ENCODE measurements around the gene TANC1. TPM values are rescaled to one million over a fixed set of nuclear protein-coding genes. Genes with fewer than 3 reads are reported as not detected.

Gene TANC1
- total RNA-seq, 3 donors from 2014 or later = 0.33 to 0.40 (median 0.34) TPM

- ATAC-seq (no peak), DNase-seq (no peak)
- Mint-ChIP-seq H3K27me3 (ENCODE audit: low read depth) (no peaks in the 10 kb centered on the region), H3K36me3 (ENCODE audit: insufficient read depth) (no peaks in the 10 kb centered on the region), H3K4me3 (no peak overlapping the region), H3K9me3 (no peaks in the 10 kb centered on the region), H3K4me1 (ENCODE audit: low read depth) (peaks cover 8% of the 10 kb centered on the region)
Measured at GRCh38 chr2:159163930-159164329, 195.5 kb downstream of the TANC1 start.

- DNase-seq (no peak), ATAC-seq (no peak)
- H3K9me3 Mint-ChIP-seq = no peaks in the 10 kb centered on the region
- no peaks in the 10 kb centered on the region for H3K36me3 Mint-ChIP-seq (ENCODE audit: insufficient read depth)
- H3K4me3 Mint-ChIP-seq = no peak overlapping the region
- H3K27me3 Mint-ChIP-seq (ENCODE audit: low read depth) = no peaks in the 10 kb centered on the region
- peaks cover 8% of the 10 kb centered on the region for H3K4me1 Mint-ChIP-seq (ENCODE audit: low read depth)
Measured at GRCh38 chr2:159164457-159164911, 196.0 kb downstream of the TANC1 start.

GRCh38 chr2:159165048-159165447 lies 196.6 kb downstream of the TANC1 start:
- Mint-ChIP-seq H3K36me3 (ENCODE audit: insufficient read depth) (no peaks in the 10 kb centered on the region), H3K4me3 (no peak overlapping the region), H3K4me1 (ENCODE audit: low read depth) (peaks cover 8% of the 10 kb centered on the region), H3K27me3 (ENCODE audit: low read depth) (no peaks in the 10 kb centered on the region), H3K9me3 (no peaks in the 10 kb centered on the region)
- DNase-seq (no peak), ATAC-seq (no peak)

GRCh38 chr2:159168707-159169106 lies 200.3 kb downstream of the TANC1 start:
- Mint-ChIP-seq H3K4me1 (ENCODE audit: low read depth) (peaks cover 1% of the 10 kb centered on the region), H3K4me3 (no peak overlapping the region), H3K27me3 (ENCODE audit: low read depth) (no peaks in the 10 kb centered on the region), H3K36me3 (ENCODE audit: insufficient read depth) (no peaks in the 10 kb centered on the region), H3K9me3 (no peaks in the 10 kb centered on the region)
- ATAC-seq (no peak), DNase-seq (no peak)

- Mint-ChIP-seq H3K9me3 (no peaks in the 10 kb centered on the region), H3K36me3 (ENCODE audit: insufficient read depth) (no peaks in the 10 kb centered on the region), H3K4me3 (no peak overlapping the region), H3K4me1 (ENCODE audit: low read depth) (no peaks in the 10 kb centered on the region), H3K27me3 (ENCODE audit: low read depth) (no peaks in the 10 kb centered on the region)
- no peak for ATAC-seq
- no peak for DNase-seq
Measured at GRCh38 chr2:159169187-159169586, 200.7 kb downstream of the TANC1 start.

GRCh38 chr2:159172403-159172802 lies 204.0 kb downstream of the TANC1 start:
- ATAC-seq (no peak), DNase-seq (no peak)
- no peak overlapping the region for H3K4me3 Mint-ChIP-seq
- no peaks in the 10 kb centered on the region for H3K36me3 Mint-ChIP-seq (ENCODE audit: insufficient read depth)
- no peaks in the 10 kb centered on the region for H3K4me1 Mint-ChIP-seq (ENCODE audit: low read depth)
- no peaks in the 10 kb centered on the region for H3K27me3 Mint-ChIP-seq (ENCODE audit: low read depth)
- no peaks in the 10 kb centered on the region for H3K9me3 Mint-ChIP-seq

GRCh38 chr2:159174759-159175158 lies 206.3 kb downstream of the TANC1 start:
- no peak for DNase-seq
- H3K4me3 Mint-ChIP-seq = no peak overlapping the region
- no peaks in the 10 kb centered on the region for H3K9me3 Mint-ChIP-seq
- no peak for ATAC-seq
- no peaks in the 10 kb centered on the region for H3K27me3 Mint-ChIP-seq (ENCODE audit: low read depth)
- H3K36me3 Mint-ChIP-seq (ENCODE audit: insufficient read depth) = no peaks in the 10 kb centered on the region
- H3K4me1 Mint-ChIP-seq (ENCODE audit: low read depth) = no peaks in the 10 kb centered on the region

GRCh38 chr2:159175182-159175581 lies 206.7 kb downstream of the TANC1 start:
- Mint-ChIP-seq H3K4me1 (ENCODE audit: low read depth) (no peaks in the 10 kb centered on the region), H3K36me3 (ENCODE audit: insufficient read depth) (no peaks in the 10 kb centered on the region), H3K9me3 (no peaks in the 10 kb centered on the region), H3K27me3 (ENCODE audit: low read depth) (no peaks in the 10 kb centered on the region), H3K4me3 (no peak overlapping the region)
- no peak for DNase-seq
- no peak for ATAC-seq

- Mint-ChIP-seq H3K36me3 (ENCODE audit: insufficient read depth) (no peaks in the 10 kb centered on the region), H3K4me1 (ENCODE audit: low read depth) (no peaks in the 10 kb centered on the region), H3K4me3 (no peak overlapping the region), H3K9me3 (no peaks in the 10 kb centered on the region), H3K27me3 (ENCODE audit: low read depth) (no peaks in the 10 kb centered on the region)
- no peak for ATAC-seq
- DNase-seq = no peak
Measured at GRCh38 chr2:159175927-159176326, 207.5 kb downstream of the TANC1 start.

GRCh38 chr2:159176555-159176954 lies 208.1 kb downstream of the TANC1 start:
- Mint-ChIP-seq H3K27me3 (ENCODE audit: low read depth) (no peaks in the 10 kb centered on the region), H3K4me3 (no peak overlapping the region), H3K4me1 (ENCODE audit: low read depth) (no peaks in the 10 kb centered on the region), H3K9me3 (no peaks in the 10 kb centered on the region), H3K36me3 (ENCODE audit: insufficient read depth) (no peaks in the 10 kb centered on the region)
- ATAC-seq = no peak
- no peak for DNase-seq

GRCh38 chr2:159177357-159177756 lies 208.9 kb downstream of the TANC1 start:
- no peak for ATAC-seq
- H3K36me3 Mint-ChIP-seq (ENCODE audit: insufficient read depth) = no peaks in the 10 kb centered on the region
- no peaks in the 10 kb centered on the region for H3K27me3 Mint-ChIP-seq (ENCODE audit: low read depth)
- no peak for DNase-seq
- H3K9me3 Mint-ChIP-seq = no peaks in the 10 kb centered on the region
- H3K4me3 Mint-ChIP-seq = no peak overlapping the region
- no peaks in the 10 kb centered on the region for H3K4me1 Mint-ChIP-seq (ENCODE audit: low read depth)

- H3K4me1 Mint-ChIP-seq (ENCODE audit: low read depth) = no peaks in the 10 kb centered on the region
- no peaks in the 10 kb centered on the region for H3K36me3 Mint-ChIP-seq (ENCODE audit: insufficient read depth)
- H3K9me3 Mint-ChIP-seq = no peaks in the 10 kb centered on the region
- no peaks in the 10 kb centered on the region for H3K27me3 Mint-ChIP-seq (ENCODE audit: low read depth)
- no peak for DNase-seq
- no peak overlapping the region for H3K4me3 Mint-ChIP-seq
- ATAC-seq = no peak
Measured at GRCh38 chr2:159177957-159178356, 209.5 kb downstream of the TANC1 start.

- ATAC-seq (no peak), DNase-seq (no peak)
- no peak overlapping the region for H3K4me3 Mint-ChIP-seq
- H3K36me3 Mint-ChIP-seq (ENCODE audit: insufficient read depth) = no peaks in the 10 kb centered on the region
- no peaks in the 10 kb centered on the region for H3K27me3 Mint-ChIP-seq (ENCODE audit: low read depth)
- H3K9me3 Mint-ChIP-seq = no peaks in the 10 kb centered on the region
- no peaks in the 10 kb centered on the region for H3K4me1 Mint-ChIP-seq (ENCODE audit: low read depth)
Measured at GRCh38 chr2:159179096-159179495, 210.7 kb downstream of the TANC1 start.

- DNase-seq (no peak), ATAC-seq (no peak)
- Mint-ChIP-seq H3K36me3 (ENCODE audit: insufficient read depth) (no peaks in the 10 kb centered on the region), H3K4me3 (no peak overlapping the region), H3K9me3 (no peaks in the 10 kb centered on the region), H3K4me1 (ENCODE audit: low read depth) (no peaks in the 10 kb centered on the region), H3K27me3 (ENCODE audit: low read depth) (no peaks in the 10 kb centered on the region)
Measured at GRCh38 chr2:159179696-159180095, 211.3 kb downstream of the TANC1 start.

- DNase-seq (no peak), ATAC-seq (no peak)
- H3K9me3 Mint-ChIP-seq = no peaks in the 10 kb centered on the region
- H3K4me3 Mint-ChIP-seq = no peak overlapping the region
- no peaks in the 10 kb centered on the region for H3K27me3 Mint-ChIP-seq (ENCODE audit: low read depth)
- no peaks in the 10 kb centered on the region for H3K4me1 Mint-ChIP-seq (ENCODE audit: low read depth)
- H3K36me3 Mint-ChIP-seq (ENCODE audit: insufficient read depth) = no peaks in the 10 kb centered on the region
Measured at GRCh38 chr2:159183346-159183745, 214.9 kb downstream of the TANC1 start.
